Mesenchymal stem cell (in vitro differentiated cells and primary cell): Measurements from ENCODE around the gene IGFL1.

Source experiments
- DNase-seq: peaks from one replicate; pipeline ENCODE4 v3.0.0-alpha.2; 2013
- H2AFZ ChIP-seq: one replicate; pipeline ENCODE4 v1.6.1; 2013; ENCODE audit warnings: low read depth, mild to moderate bottlenecking, control low read depth, inconsistent platforms, low read length, moderate library complexity
- H2AK5ac ChIP-seq: 2 replicates; pipeline ENCODE4 v1.6.1; 2013; ENCODE audit warnings: low read length, moderate library complexity, mild to moderate bottlenecking, inconsistent platforms; ENCODE audit not compliant: severe bottlenecking
- H2BK120ac ChIP-seq: one replicate; pipeline ENCODE4 v1.6.1; 2013; ENCODE audit warnings: low read depth, mild to moderate bottlenecking, inconsistent platforms, low read length, moderate library complexity
- H2BK12ac ChIP-seq, 2 experiments: one replicate each; pipeline ENCODE4 v1.6.1; 2013; ENCODE audit warnings: inconsistent platforms in 2 of 2, low read length in 2 of 2, mild to moderate bottlenecking in 2 of 2, moderate library complexity in 2 of 2, control low read depth in 1 of 2
- H2BK15ac ChIP-seq: one replicate; pipeline ENCODE4 v1.6.1; 2013; ENCODE audit warnings: mild to moderate bottlenecking, low read depth, inconsistent platforms; ENCODE audit not compliant: poor library complexity, severe bottlenecking
- H2BK5ac ChIP-seq: 2 replicates; pipeline ENCODE4 v1.6.1; 2013; ENCODE audit warnings: low read depth, mild to moderate bottlenecking, low read length, control low read depth, inconsistent platforms; ENCODE audit not compliant: poor library complexity, severe bottlenecking
- H3K14ac ChIP-seq, 2 experiments: one replicate each; pipeline ENCODE4 v1.6.1; 2013; ENCODE audit warnings: inconsistent platforms in 2 of 2, low read length in 2 of 2, control low read depth in 1 of 2, mild to moderate bottlenecking in 1 of 2, moderate library complexity in 1 of 2
- H3K18ac ChIP-seq, 2 experiments: one replicate each; pipeline ENCODE4 v1.6.1; 2013; ENCODE audit warnings: inconsistent platforms in 2 of 2, low read length in 2 of 2, control low read depth in 1 of 2, low read depth in 1 of 2, mild to moderate bottlenecking in 1 of 2
- H3K23ac ChIP-seq, 2 experiments: one replicate each; pipeline ENCODE4 v1.6.1; 2013; ENCODE audit warnings: inconsistent platforms in 2 of 2, low read length in 2 of 2, mild to moderate bottlenecking in 2 of 2, moderate library complexity in 2 of 2, control low read depth in 1 of 2
- H3K27ac ChIP-seq: 2 replicates; pipeline ENCODE4 v1.5.1; 2013; ENCODE audit warnings: mild to moderate bottlenecking, moderate library complexity, low read length, control low read depth, inconsistent platforms; ENCODE audit not compliant: poor library complexity, severe bottlenecking
- H3K27me3 ChIP-seq, 2 experiments: 2 replicates each; pipeline versions ENCODE4 v1.6.1 to v1.7.0; 2013; ENCODE audit warnings: low read length in 2 of 2, mild to moderate bottlenecking in 2 of 2, moderate library complexity in 2 of 2, control low read depth in 1 of 2, inconsistent platforms in 1 of 2; ENCODE audit not compliant: control insufficient read depth in 1 of 2, insufficient read depth in 1 of 2
- H3K36me3 ChIP-seq, 2 experiments: 2 replicates each; pipeline versions ENCODE4 v1.6.1 to v1.7.0; 2013; ENCODE audit warnings: low read length in 2 of 2, control low read depth in 1 of 2, inconsistent platforms in 1 of 2, low read depth in 1 of 2, mild to moderate bottlenecking in 1 of 2; ENCODE audit not compliant: insufficient read depth in 2 of 2, control insufficient read depth in 1 of 2
- H3K4ac ChIP-seq, 2 experiments: one replicate each; pipeline ENCODE4 v1.6.1; 2013; ENCODE audit warnings: inconsistent platforms in 2 of 2, low read length in 2 of 2, mild to moderate bottlenecking in 2 of 2, moderate library complexity in 2 of 2, control low read depth in 1 of 2, low read depth in 1 of 2
- H3K4me1 ChIP-seq: 2 replicates; pipeline ENCODE4 v1.6.1; 2013; ENCODE audit warnings: low read depth, low read length, control low read depth; ENCODE audit not compliant: control insufficient read depth, insufficient read depth
- H3K4me2 ChIP-seq: 2 replicates; pipeline ENCODE4 v1.6.1; 2013; ENCODE audit warnings: low read length, mild to moderate bottlenecking, inconsistent platforms; ENCODE audit not compliant: poor library complexity, severe bottlenecking
- H3K4me3 ChIP-seq, 2 experiments: 2 replicates each; pipeline versions ENCODE4 v1.5.1 to v1.7.0; 2013; ENCODE audit warnings: low read length in 2 of 2, mild to moderate bottlenecking in 2 of 2, control low read depth in 1 of 2, low read depth in 1 of 2; ENCODE audit not compliant: insufficient read depth in 1 of 2
- H3K79me1 ChIP-seq: replicated peaks from 2 replicates; pipeline ENCODE4 v1.6.1; 2013; ENCODE audit warnings: mild to moderate bottlenecking, control low read depth, low read length, inconsistent platforms; ENCODE audit not compliant: poor library complexity, severe bottlenecking
- H3K9ac ChIP-seq: 2 replicates; pipeline ENCODE4 v1.7.0; 2013; ENCODE audit warnings: mild to moderate bottlenecking, low read length, moderate library complexity
- H3K9me3 ChIP-seq: 2 replicates; pipeline ENCODE4 v1.7.0; 2013; ENCODE audit warnings: mild to moderate bottlenecking, low read length; ENCODE audit not compliant: control insufficient read depth
- H4K8ac ChIP-seq: one replicate; pipeline ENCODE4 v1.6.1; 2013; ENCODE audit warnings: inconsistent platforms, mild to moderate bottlenecking, low read length, moderate library complexity
- H4K91ac ChIP-seq: one replicate; pipeline ENCODE4 v1.6.1; 2013; ENCODE audit warnings: mild to moderate bottlenecking, low read length, inconsistent platforms
- WGBS: methylation state at CpG from one replicate; pipeline ENCODE4 v1.1.7; 2013; ENCODE audit warnings: mixed read lengths; 5-methylcytosine and 5-hydroxymethylcytosine counted together

The IGFL1 gene

GRCh38 chr19:46213156-46213555 is 16.4 kb upstream of the IGFL1 start:
- 70% methylated on average over 9 of the region's 11 CpGs for WGBS
- no peak for DNase-seq
- Histone ChIP-seq H3K27me3 (peaks cover 27 to 84% of the 10 kb centered on the region in 2 experiments), H3K27ac (no peak overlapping the region), H2AK5ac (no peak overlapping the region), H2BK120ac (no peak overlapping the region), H2BK12ac (no peak overlapping the region), H3K4me1 (peaks cover 24% of the 10 kb centered on the region), H3K18ac (no peak overlapping the region), H3K14ac (no peak overlapping the region), H2AFZ (no peak overlapping the region), H3K79me1 (no peaks in the 10 kb centered on the region), H4K91ac (no peak overlapping the region), H4K8ac (no peak overlapping the region), H3K23ac (no peak overlapping the region), H3K4me2 (no peak overlapping the region), H3K9ac (no peak overlapping the region), H3K4me3 (no peak overlapping the region), H2BK5ac (no peak overlapping the region), H3K36me3 (no peaks in the 10 kb centered on the region), H3K9me3 (no peaks in the 10 kb centered on the region), H2BK15ac (no peak overlapping the region), H3K4ac (no peak overlapping the region)

DNA sequence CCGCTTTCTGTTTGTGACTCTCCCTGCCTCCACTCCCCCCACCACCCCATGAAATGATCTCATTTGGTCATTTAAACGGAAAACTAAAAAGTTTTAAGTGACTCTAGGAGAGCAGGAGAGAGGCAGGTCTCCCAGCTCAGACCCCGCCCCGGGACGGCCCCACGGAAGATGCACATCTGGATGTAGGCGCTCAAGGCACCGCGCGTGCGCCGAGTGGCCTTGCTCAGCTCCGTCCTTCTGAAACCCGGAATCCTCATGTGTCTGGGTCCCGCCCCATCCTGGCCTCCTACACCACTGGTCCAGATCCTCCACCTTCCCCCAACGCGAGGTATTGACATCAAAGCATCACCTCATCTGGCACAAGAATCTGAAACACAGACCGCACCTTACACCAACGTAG is 15.7 kb upstream of the IGFL1 start:
- H3K4me1 ChIP-seq, result peaks cover 23% of the 10 kb centered on the region
- H3K9me3 ChIP-seq, result no peaks in the 10 kb centered on the region
- H3K4me2 ChIP-seq, result no peak overlapping the region
- no peak overlapping the region for H3K4ac ChIP-seq
- H2BK12ac ChIP-seq, result no peak overlapping the region
- no peak overlapping the region for H4K8ac ChIP-seq
- DNase-seq, result no peak
- H3K27ac ChIP-seq, result no peak overlapping the region
- no peak overlapping the region for H2BK120ac ChIP-seq
- no peak overlapping the region for H3K14ac ChIP-seq
- no peak overlapping the region for H2AFZ ChIP-seq
- H3K9ac ChIP-seq, result no peak overlapping the region
- H2BK15ac ChIP-seq, result no peak overlapping the region
- H3K4me3 ChIP-seq, result no peak overlapping the region
- no peak overlapping the region for H2BK5ac ChIP-seq
- no peak overlapping the region for H3K18ac ChIP-seq
- no peaks in the 10 kb centered on the region for H3K36me3 ChIP-seq
- H3K23ac ChIP-seq, result no peak overlapping the region
- H4K91ac ChIP-seq, result no peak overlapping the region
- H2AK5ac ChIP-seq, result no peak overlapping the region
- no peaks in the 10 kb centered on the region for H3K79me1 ChIP-seq
- WGBS, result 93% methylated on average over 19 of the region's 19 CpGs
- peaks cover 21 to 82% of the 10 kb centered on the region in 2 experiments for H3K27me3 ChIP-seq

DNA sequence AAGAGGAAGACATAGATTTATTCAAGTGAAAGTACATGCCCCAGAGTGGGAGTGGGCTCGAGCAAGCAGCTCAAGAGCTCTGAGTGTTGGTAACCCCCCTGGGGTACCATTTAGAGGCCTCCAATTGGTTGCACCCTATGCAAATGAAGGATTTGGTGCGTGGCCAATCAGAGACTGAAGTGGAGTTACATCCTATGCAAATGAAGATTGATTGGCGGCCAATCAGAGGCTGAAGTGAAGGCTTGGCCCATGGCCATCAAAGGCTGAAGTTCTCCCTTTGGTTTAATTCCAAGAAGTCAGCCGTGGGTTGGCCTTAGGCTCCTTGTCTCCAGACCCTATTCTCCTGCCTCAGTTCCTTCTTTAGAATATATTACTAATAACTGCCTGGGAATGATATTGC is 12.9 kb upstream of the IGFL1 start:
- Histone ChIP-seq H2BK5ac (no peak overlapping the region), H2AFZ (no peak overlapping the region), H2BK12ac (no peak overlapping the region), H4K8ac (no peak overlapping the region), H3K27ac (no peak overlapping the region), H3K9ac (no peak overlapping the region), H3K79me1 (no peaks in the 10 kb centered on the region), H3K14ac (no peak overlapping the region), H2AK5ac (no peak overlapping the region), H3K27me3 (peaks cover 34 to 78% of the 10 kb centered on the region in 2 experiments), H3K4me3 (no peak overlapping the region), H3K23ac (no peak overlapping the region), H3K4me2 (no peak overlapping the region), H3K9me3 (no peaks in the 10 kb centered on the region), H2BK15ac (no peak overlapping the region), H3K18ac (no peak overlapping the region), H3K4me1 (peaks cover 19% of the 10 kb centered on the region), H4K91ac (no peak overlapping the region), H3K4ac (no peak overlapping the region), H3K36me3 (no peaks in the 10 kb centered on the region), H2BK120ac (no peak overlapping the region)
- WGBS, result 51% methylated on average over 4 of the region's 4 CpGs
- no peak for DNase-seq

GRCh38 chr19:46217476-46217875 is 12.1 kb upstream of the IGFL1 start:
- no peak overlapping the region for H2BK5ac ChIP-seq
- no peak overlapping the region for H3K14ac ChIP-seq
- no peak overlapping the region for H3K23ac ChIP-seq
- H2AFZ ChIP-seq, result no peak overlapping the region
- no peak for DNase-seq
- H3K27ac ChIP-seq, result no peak overlapping the region
- H3K9ac ChIP-seq, result no peak overlapping the region
- H3K9me3 ChIP-seq, result no peaks in the 10 kb centered on the region
- H4K8ac ChIP-seq, result no peak overlapping the region
- WGBS, result 78% methylated on average over 6 of the region's 9 CpGs
- H2AK5ac ChIP-seq, result no peak overlapping the region
- H4K91ac ChIP-seq, result no peak overlapping the region
- H3K79me1 ChIP-seq, result no peaks in the 10 kb centered on the region
- H2BK15ac ChIP-seq, result no peak overlapping the region
- no peaks in the 10 kb centered on the region for H3K36me3 ChIP-seq
- no peak overlapping the region for H3K18ac ChIP-seq
- H3K27me3 ChIP-seq, result peaks cover 34 to 70% of the 10 kb centered on the region in 2 experiments
- peaks cover 18% of the 10 kb centered on the region for H3K4me1 ChIP-seq
- no peak overlapping the region for H2BK120ac ChIP-seq
- no peak overlapping the region for H3K4me3 ChIP-seq
- H3K4ac ChIP-seq, result no peak overlapping the region
- no peak overlapping the region for H2BK12ac ChIP-seq
- no peak overlapping the region for H3K4me2 ChIP-seq
